Sigmoid colon (tissue), 4 donors: Measurements from ENCODE around the gene KAZN.

Source experiments
- EP300 ChIP-seq, 4 donors: sonication (generic); formaldehyde crosslinking; IDR thresholded peaks; one replicate each; pipeline ENCODE4 v1.6.1; 2017; ENCODE audit warnings: antibody characterized with exemption in 4 of 4
- POLR2AphosphoS5 ChIP-seq, 4 donors: sonication (generic); formaldehyde crosslinking; IDR thresholded peaks; one replicate each; pipeline ENCODE4 v1.6.1; 2017; ENCODE audit warnings: antibody characterized with exemption in 4 of 4

- TF ChIP-seq POLR2AphosphoS5 (IDR thresholded peaks at IDR 0.05) (no peak), EP300 (IDR thresholded peaks at IDR 0.05) (no peak)
These were observed 338.9 kb downstream of the KAZN start for GRCh38 chr1:14937288-14937949.
